Measurements from ENCODE around the gene SCUBE1.

DNA sequence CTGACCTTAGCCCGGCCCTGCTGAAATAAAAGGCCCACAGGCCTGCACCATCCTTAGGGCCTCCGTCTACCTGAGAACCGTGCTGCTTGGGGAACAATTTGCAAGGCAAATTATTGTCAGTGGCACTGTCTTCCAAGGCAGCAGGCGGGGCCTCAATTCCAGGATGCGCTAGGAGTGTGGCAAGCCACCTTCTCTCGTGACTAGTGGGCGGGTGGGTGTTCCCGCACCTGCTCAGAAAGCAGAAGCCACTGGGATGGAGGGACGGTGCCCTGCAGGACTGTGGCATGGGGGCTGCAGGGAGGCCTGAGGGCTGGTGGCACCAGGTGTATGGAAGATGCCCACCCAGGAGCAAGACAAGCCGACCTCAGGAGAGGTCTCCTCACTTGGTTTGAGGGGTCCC lies 97.5 kb downstream of the SCUBE1 start:
- no peak for TF ChIP-seq GATA2 (IDR thresholded peaks at IDR 0.05; ENCODE audit: low read depth, low read length)
- no peak for TF ChIP-seq GATA3 (IDR thresholded peaks at IDR 0.05; ENCODE audit: low read depth, low read length)
